ENCODE results near the gene ME3. TPM values are rescaled to one million over a fixed set of nuclear protein-coding genes. Genes with fewer than 3 reads are reported as not detected.
A peak's percentile ranks its signal among the peaks of the same experiment; 100 is the strongest.

The ME3 gene
- total RNA-seq, 1 experiment from 2014 or later: 83.8 TPM

- H2AFZ ChIP-seq (ENCODE audit: low read length): no peak overlapping the region
- no peaks in the 10 kb centered on the region for H3F3A ChIP-seq (ENCODE audit: low read length, unreplicated experiment)
- no peak overlapping the region; the same call in 1 of the 2 replicates for H3K9ac ChIP-seq (ENCODE audit: low read length)
- H3K4me1 ChIP-seq (ENCODE audit: insufficient read depth, low read length): peaks cover 45% of the 10 kb centered on the region
- H4K20me1 ChIP-seq (ENCODE audit: low read length): no peaks in the 10 kb centered on the region
- H3K36me3 ChIP-seq (ENCODE audit: low read depth, low read length): no peaks in the 10 kb centered on the region; the same call in 1 of the 2 replicates
- DNase-seq: peak; percentile 42
- TF ChIP-seq CTCF (conservative IDR thresholded peaks at IDR 0.05; ENCODE audit: low read depth, low read length): no peak
- TF ChIP-seq EZH2phosphoT487 (IDR thresholded peaks at IDR 0.05; ENCODE audit: borderline replicate concordance, low read length): no peak
- no peak for TF ChIP-seq EZH2 (IDR thresholded peaks at IDR 0.05; ENCODE audit: low read length, unreplicated experiment)
- H3K79me2 ChIP-seq (ENCODE audit: low read length): peaks cover 45% of the 10 kb centered on the region
- peak overlapping the region; percentile 83 for H3K27ac ChIP-seq (ENCODE audit: low read length)
- no peak for ATAC-seq
- H3K9me3 ChIP-seq (ENCODE audit: low read length): no peaks in the 10 kb centered on the region
- BruUV-seq (replicated peaks): no TSS peak
- no peaks in the 10 kb centered on the region for H3K27me3 ChIP-seq (ENCODE audit: low read length)
- ChIA-PET CTCF (no interaction called here), POLR2A (ENCODE audit: unreplicated experiment) (interaction anchor here (0.6 kb wide), 1 partner anchor 131 kb away, joined by 5 read pairs; no protein-coding TSS in a partner anchor)
- peak overlapping the region; percentile 69 for H3K4me3 ChIP-seq (ENCODE audit: low read length)
- H3K4me2 ChIP-seq (ENCODE audit: low read length): peak overlapping the region; percentile 88
- intact Hi-C loops (cut with micrococcal nuclease): loop anchor here (2.0 to 10.0 kb wide), 2 partner anchors 131 to 205 kb away; partner anchors contain the start of gene PRSS23
- H3K9me2 ChIP-seq (replicated peaks; ENCODE audit: low read length): no peaks in the 10 kb centered on the region
Observed at GRCh38 chr11:86670181-86670580, 2.2 kb downstream of the ME3 start.

- Histone ChIP-seq H3K9me2 (replicated peaks; ENCODE audit: low read length) (no peaks in the 10 kb centered on the region), H2AFZ (ENCODE audit: low read length) (no peak overlapping the region), H3K4me1 (ENCODE audit: insufficient read depth, low read length) (peaks cover 41% of the 10 kb centered on the region), H3K9me3 (ENCODE audit: low read length) (no peaks in the 10 kb centered on the region), H3K27ac (ENCODE audit: low read length) (no peak overlapping the region), H3K9ac (ENCODE audit: low read length) (no peak overlapping the region), H3F3A (ENCODE audit: low read length, unreplicated experiment) (no peaks in the 10 kb centered on the region), H4K20me1 (ENCODE audit: low read length) (no peaks in the 10 kb centered on the region), H3K27me3 (ENCODE audit: low read length) (no peaks in the 10 kb centered on the region), H3K4me3 (ENCODE audit: low read length) (no peak overlapping the region), H3K79me2 (ENCODE audit: low read length) (peaks cover 45% of the 10 kb centered on the region), H3K36me3 (ENCODE audit: low read depth, low read length) (no peaks in the 10 kb centered on the region; the same call in 1 of the 2 replicates), H3K4me2 (ENCODE audit: low read length) (peak overlapping the region; percentile 88; the same call in 1 of the 2 replicates)
- TF ChIP-seq EZH2phosphoT487 (IDR thresholded peaks at IDR 0.05; ENCODE audit: borderline replicate concordance, low read length) (no peak), CTCF (conservative IDR thresholded peaks at IDR 0.05; ENCODE audit: low read depth, low read length) (no peak), EZH2 (IDR thresholded peaks at IDR 0.05; ENCODE audit: low read length, unreplicated experiment) (no peak)
- ATAC-seq: no peak
- BruUV-seq (replicated peaks): no TSS peak
- ChIA-PET CTCF (no interaction called here), POLR2A (ENCODE audit: unreplicated experiment) (interaction anchor here (0.6 kb wide), 1 partner anchor 132 kb away, joined by 5 read pairs; no protein-coding TSS in a partner anchor)
- intact Hi-C loops (cut with micrococcal nuclease): no loop called here
- DNase-seq: no peak
Observed at GRCh38 chr11:86669424-86669823, 3.0 kb downstream of the ME3 start.

GRCh38 chr11:86668929-86669328 lies 3.5 kb downstream of the ME3 start:
- no peaks in the 10 kb centered on the region for H3K27me3 ChIP-seq (ENCODE audit: low read length)
- no peaks in the 10 kb centered on the region; the same call in 1 of the 2 replicates for H3K36me3 ChIP-seq (ENCODE audit: low read depth, low read length)
- H3K9me3 ChIP-seq (ENCODE audit: low read length): no peaks in the 10 kb centered on the region
- TF ChIP-seq CTCF (conservative IDR thresholded peaks at IDR 0.05; ENCODE audit: low read depth, low read length) (0 out of 2 replicates have a peak, but pooled peaks have one; percentile 9), EZH2phosphoT487 (IDR thresholded peaks at IDR 0.05; ENCODE audit: borderline replicate concordance, low read length) (no peak)
- DNase-seq (no peak), ATAC-seq (no peak)
- H3K9ac ChIP-seq (ENCODE audit: low read length): no peak overlapping the region
- H3K9me2 ChIP-seq (replicated peaks; ENCODE audit: low read length): no peaks in the 10 kb centered on the region
- no peaks in the 10 kb centered on the region for H3F3A ChIP-seq (ENCODE audit: low read length, unreplicated experiment)
- intact Hi-C loops (cut with micrococcal nuclease): no loop called here
- H3K4me1 ChIP-seq (ENCODE audit: insufficient read depth, low read length): peaks cover 36% of the 10 kb centered on the region
- no peak overlapping the region for H2AFZ ChIP-seq (ENCODE audit: low read length)
- no peak overlapping the region for H3K4me3 ChIP-seq (ENCODE audit: low read length)
- H3K27ac ChIP-seq (ENCODE audit: low read length): no peak overlapping the region
- ChIA-PET POLR2A (ENCODE audit: unreplicated experiment) (no interaction called here), CTCF (no interaction called here)
- H3K79me2 ChIP-seq (ENCODE audit: low read length): peaks cover 45% of the 10 kb centered on the region
- no peak overlapping the region for H3K4me2 ChIP-seq (ENCODE audit: low read length)
- no peaks in the 10 kb centered on the region for H4K20me1 ChIP-seq (ENCODE audit: low read length)
- BruUV-seq (replicated peaks): no TSS peak
